Gastroesophageal sphincter (tissue), 4 donors: ENCODE results near the gene ANKRD33. TPM values are rescaled to one million over a fixed set of nuclear protein-coding genes. Genes with fewer than 3 reads are reported as not detected.

Source experiments
- ATAC-seq: fragments of 150-250 bp; one replicate; pipeline ENCODE4 v1.9.1; 2016; ENCODE audit warnings: mild to moderate bottlenecking, moderate library complexity
- H3K27ac ChIP-seq, 4 donors: fragments of 200-600 bp; sonication (generic) in 3 of 4; 1 replicate in 3 of 4; 2 replicates in 1 of 4; pipeline ENCODE4 v1.5.1; 2016 to 2019
- H3K27me3 ChIP-seq: fragments of 200-600 bp; sonication (generic); one replicate; pipeline ENCODE4 v1.5.1; 2019
- H3K36me3 ChIP-seq, 2 donors: fragments of 200-600 bp; sonication (generic); one replicate each; pipeline ENCODE4 v1.5.1; 2019; ENCODE audit warnings: control low read depth in 1 of 2
- H3K4me1 ChIP-seq, 3 donors: fragments of 200-600 bp; sonication (generic); 1 replicate in 2 of 3; 2 replicates in 1 of 3; pipeline ENCODE4 v1.5.1; 2016 to 2019; ENCODE audit warnings: control low read depth in 2 of 3
- H3K4me3 ChIP-seq, 2 donors: fragments of 200-600 bp; sonication (generic); one replicate each; pipeline ENCODE4 v1.5.1; 2019; ENCODE audit warnings: mild to moderate bottlenecking in 1 of 2, moderate library complexity in 1 of 2
- H3K9me3 ChIP-seq, 3 donors: fragments of 200-600 bp; sonication (generic); one replicate each; pipeline ENCODE4 v1.5.1; 2017 to 2019; ENCODE audit warnings: control low read depth in 2 of 3
- EP300 ChIP-seq: sonication (generic); formaldehyde crosslinking; IDR thresholded peaks from one replicate; pipeline ENCODE4 v1.6.1; 2017; ENCODE audit warnings: antibody characterized with exemption, mild to moderate bottlenecking
- POLR2A ChIP-seq, 2 donors: fragments of 450-650 bp; IDR thresholded peaks; one replicate each; pipeline ENCODE4 v1.6.1; 2017; ENCODE audit warnings: antibody characterized with exemption in 2 of 2, mild to moderate bottlenecking in 2 of 2, moderate library complexity in 1 of 2
- POLR2AphosphoS5 ChIP-seq: sonication (generic); formaldehyde crosslinking; IDR thresholded peaks from one replicate; pipeline ENCODE4 v1.6.1; 2017; ENCODE audit warnings: antibody characterized with exemption
- WGBS, 2 donors: methylation state at CpG; one replicate each; pipeline ENCODE4 v1.1.5; 2018; ENCODE audit warnings: low coverage in 1 of 2; 5-methylcytosine and 5-hydroxymethylcytosine counted together
- total RNA-seq, 4 donors: library from RNA; depleted of rRNA; stranded (reverse); fragments of >200 nt; gene quantifications; one replicate each; pipeline ENCODE4 v1.1.0, GENCODE V29; 2016
- TF ChIP-seq, protein P1 (sequence below), 4 experiments: fragments of 200-600 bp in 2 of 4; fragments of 450-650 bp in 2 of 4; sonication (generic) in 1 of 4; IDR thresholded peaks; one replicate each; pipeline ENCODE4 v1.5.1; 2017 to 2019; ENCODE audit warnings: antibody characterized with exemption in 4 of 4, mild to moderate bottlenecking in 2 of 4, moderate library complexity in 2 of 4

The ANKRD33 gene
- total RNA-seq, 4 donors from 2014 or later: not detected

DNA sequence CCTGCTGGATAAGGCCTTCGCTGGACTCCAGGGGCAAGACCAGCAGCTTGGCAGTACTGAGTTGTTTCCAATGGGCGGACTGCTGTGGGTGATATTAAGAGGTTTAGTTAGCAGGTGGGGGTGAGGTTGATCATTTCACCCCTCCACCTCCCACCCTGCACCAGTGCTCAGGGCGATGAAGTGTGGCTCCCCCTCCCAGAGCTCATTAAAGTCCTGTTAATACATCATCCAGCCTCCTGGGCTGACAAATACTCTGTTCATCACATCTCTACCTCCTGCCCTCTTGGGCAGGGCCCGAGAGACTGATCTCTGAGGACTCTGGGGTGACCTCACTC, 37.0 kb upstream of the ANKRD33 start:
- WGBS, 2 donors: no CpG with 5 or more reads among the region's 4 CpGs
- no peaks in the 10 kb centered on the region for H3K9me3 ChIP-seq
- no peak overlapping the region for H3K4me3 ChIP-seq
- H3K27me3 ChIP-seq: peaks cover 48% of the 10 kb centered on the region
- no peaks in the 10 kb centered on the region for H3K36me3 ChIP-seq
- TF ChIP-seq, protein P1, sequence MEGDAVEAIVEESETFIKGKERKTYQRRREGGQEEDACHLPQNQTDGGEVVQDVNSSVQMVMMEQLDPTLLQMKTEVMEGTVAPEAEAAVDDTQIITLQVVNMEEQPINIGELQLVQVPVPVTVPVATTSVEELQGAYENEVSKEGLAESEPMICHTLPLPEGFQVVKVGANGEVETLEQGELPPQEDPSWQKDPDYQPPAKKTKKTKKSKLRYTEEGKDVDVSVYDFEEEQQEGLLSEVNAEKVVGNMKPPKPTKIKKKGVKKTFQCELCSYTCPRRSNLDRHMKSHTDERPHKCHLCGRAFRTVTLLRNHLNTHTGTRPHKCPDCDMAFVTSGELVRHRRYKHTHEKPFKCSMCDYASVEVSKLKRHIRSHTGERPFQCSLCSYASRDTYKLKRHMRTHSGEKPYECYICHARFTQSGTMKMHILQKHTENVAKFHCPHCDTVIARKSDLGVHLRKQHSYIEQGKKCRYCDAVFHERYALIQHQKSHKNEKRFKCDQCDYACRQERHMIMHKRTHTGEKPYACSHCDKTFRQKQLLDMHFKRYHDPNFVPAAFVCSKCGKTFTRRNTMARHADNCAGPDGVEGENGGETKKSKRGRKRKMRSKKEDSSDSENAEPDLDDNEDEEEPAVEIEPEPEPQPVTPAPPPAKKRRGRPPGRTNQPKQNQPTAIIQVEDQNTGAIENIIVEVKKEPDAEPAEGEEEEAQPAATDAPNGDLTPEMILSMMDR (IDR thresholded peaks at IDR 0.05): no peak
- no peak for TF ChIP-seq POLR2AphosphoS5
- no peak for TF ChIP-seq EP300
- no peak for TF ChIP-seq POLR2A (IDR thresholded peaks at IDR 0.05)
- peaks cover 0 to 62% (median 19%) of the 10 kb centered on the region in 3 donors for H3K4me1 ChIP-seq
- H3K27ac ChIP-seq: peak overlapping the region in 1 of 4 donors; percentile 43
- no peak for ATAC-seq

DNA sequence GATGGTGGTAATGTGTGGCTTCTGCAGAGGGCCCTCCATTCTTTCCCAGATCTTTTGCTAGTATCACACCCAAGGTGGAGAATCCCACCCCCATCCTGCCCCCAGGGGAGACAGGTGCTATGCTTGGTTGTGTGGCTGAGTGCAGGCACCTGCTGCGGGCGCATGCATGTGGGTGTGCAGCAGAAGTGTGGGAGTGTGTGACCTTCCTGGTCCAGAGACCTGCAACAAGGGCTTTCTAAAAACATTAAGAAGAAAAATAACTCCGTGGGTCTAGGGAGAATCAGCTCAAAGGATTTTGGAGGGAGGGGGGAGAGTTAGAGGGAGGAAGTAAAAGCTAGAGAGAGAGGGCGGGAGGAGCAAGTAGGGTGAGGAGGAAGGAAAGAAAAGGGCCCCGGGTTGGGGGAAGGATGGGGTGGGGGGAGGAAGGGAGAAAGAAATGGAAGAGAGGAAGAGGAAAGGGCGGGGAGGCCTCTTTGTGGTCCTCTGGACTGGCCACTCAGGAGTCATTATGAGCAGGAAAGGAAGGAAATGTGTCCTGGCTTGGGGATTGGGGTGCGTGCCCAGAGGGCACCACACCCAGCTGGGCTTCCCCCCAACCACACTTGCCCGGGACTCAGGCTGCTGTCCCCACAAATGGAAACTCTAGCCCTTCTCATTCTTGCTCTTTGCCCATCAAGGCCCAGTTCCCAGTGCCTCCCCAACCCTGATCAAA, 36.3 kb upstream of the ANKRD33 start:
- no peak for TF ChIP-seq EP300
- no peak for TF ChIP-seq POLR2AphosphoS5
- TF ChIP-seq, protein P1 (IDR thresholded peaks at IDR 0.05): no peak
- no peak for TF ChIP-seq POLR2A (IDR thresholded peaks at IDR 0.05)
- WGBS, 2 donors: 51 to 55% methylated on average over 4 to 6 of the region's 8 CpGs
- no peak for ATAC-seq
- no peaks in the 10 kb centered on the region for H3K36me3 ChIP-seq
- no peaks in the 10 kb centered on the region for H3K9me3 ChIP-seq
- no peak overlapping the region for H3K4me3 ChIP-seq
- H3K4me1 ChIP-seq: peaks cover 0 to 61% (median 19%) of the 10 kb centered on the region in 3 donors
- H3K27me3 ChIP-seq: peaks cover 44% of the 10 kb centered on the region
- peak overlapping the region in 1 of 4 donors; percentile 43 for H3K27ac ChIP-seq

DNA sequence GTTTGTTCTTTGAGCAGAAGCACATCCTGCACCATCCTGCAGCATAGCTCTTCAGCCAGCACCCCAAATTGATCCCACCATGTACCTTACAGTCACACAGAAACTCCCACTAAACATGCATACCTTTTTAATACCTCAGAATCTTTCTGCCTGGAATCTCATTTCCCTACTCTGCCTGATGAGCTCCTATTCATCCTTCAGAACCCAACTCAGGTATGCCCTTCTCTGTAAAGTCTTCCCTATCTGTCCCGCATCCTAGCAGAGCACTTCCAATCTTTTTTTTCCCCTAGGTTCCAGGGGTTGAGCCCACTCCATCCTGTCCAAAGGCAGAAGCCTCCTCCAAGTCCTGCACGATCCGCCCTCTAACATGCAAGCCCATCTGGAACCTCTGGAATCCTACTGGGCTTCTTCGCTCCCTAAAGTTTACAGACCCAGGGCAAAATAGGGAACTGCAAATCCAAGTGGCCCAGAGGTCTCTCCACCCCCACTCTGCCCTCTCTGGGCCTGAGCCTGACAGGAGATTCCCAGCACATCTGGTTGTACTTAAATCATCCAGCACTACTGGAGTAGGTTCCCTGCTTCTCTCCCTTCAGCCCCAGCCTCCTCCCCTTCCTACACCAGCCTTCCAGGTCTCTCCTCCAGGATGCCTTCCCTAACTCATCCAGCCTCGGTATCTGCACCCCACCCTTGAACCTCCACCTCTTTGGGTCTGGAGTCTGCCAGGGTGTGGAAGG, 35.3 kb upstream of the ANKRD33 start:
- Histone ChIP-seq H3K9me3 (no peaks in the 10 kb centered on the region), H3K27ac (no peak overlapping the region), H3K36me3 (no peaks in the 10 kb centered on the region), H3K4me1 (peaks cover 0 to 51% (median 9%) of the 10 kb centered on the region in 3 donors), H3K4me3 (no peak overlapping the region), H3K27me3 (peaks cover 44% of the 10 kb centered on the region)
- TF ChIP-seq POLR2AphosphoS5: no peak
- TF ChIP-seq POLR2A (IDR thresholded peaks at IDR 0.05): no peak
- no peak for TF ChIP-seq EP300
- TF ChIP-seq, protein P1 (IDR thresholded peaks at IDR 0.05): no peak
- WGBS, 2 donors: 83 to 100% methylated on average over 2 to 5 of the region's 5 CpGs
- ATAC-seq: no peak

DNA sequence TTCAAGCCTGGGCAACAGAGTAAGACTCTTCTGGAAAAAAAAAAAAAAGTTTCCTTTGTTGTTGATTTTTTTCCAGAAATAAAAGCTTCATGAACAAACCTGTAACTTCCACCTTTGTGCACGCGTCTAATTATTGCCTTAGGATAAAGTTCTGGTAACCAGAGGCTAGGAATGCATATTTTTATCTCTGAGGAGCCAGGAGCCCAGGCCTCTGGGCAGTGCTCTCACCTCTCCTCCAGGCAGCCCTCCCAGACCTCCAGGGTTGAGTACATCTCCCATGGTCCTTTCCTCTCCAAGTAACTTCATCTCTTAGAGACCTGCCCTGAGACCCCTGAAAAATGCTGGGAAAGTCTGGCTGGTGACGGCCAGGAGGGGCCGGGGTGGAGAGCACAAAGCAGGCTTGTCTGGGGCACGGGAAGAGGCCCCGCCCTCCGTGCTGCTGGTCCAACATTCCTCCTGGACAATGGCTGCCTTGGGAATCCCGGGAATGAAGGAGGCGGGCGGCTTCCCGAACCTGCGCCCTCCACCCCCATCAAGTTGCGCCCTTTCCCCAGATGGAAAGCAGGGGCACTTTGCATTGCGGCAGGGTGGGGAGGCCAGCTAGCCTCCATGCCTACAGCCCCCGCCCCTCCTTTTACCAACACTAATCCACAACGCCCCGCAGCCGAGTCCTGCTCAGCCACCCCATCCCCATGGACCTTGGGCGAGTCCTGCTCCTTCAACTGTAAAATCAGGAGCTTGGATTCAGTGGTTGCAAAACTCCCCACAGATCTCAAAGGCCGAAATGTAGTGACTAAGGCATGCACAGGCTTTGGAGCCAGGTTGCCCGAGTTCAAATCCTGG, 32.1 kb upstream of the ANKRD33 start:
- Histone ChIP-seq H3K4me3 (peak overlapping the region in 1 of 2 donors; percentile 36), H3K27ac (peak overlapping the region in 1 of 4 donors; percentile 2), H3K36me3 (no peaks in the 10 kb centered on the region), H3K4me1 (peaks cover 0 to 25% (median 3%) of the 10 kb centered on the region in 3 donors), H3K27me3 (peaks cover 43% of the 10 kb centered on the region), H3K9me3 (no peaks in the 10 kb centered on the region)
- WGBS, 2 donors: 32 to 73% methylated on average over 2 of the region's 21 CpGs
- TF ChIP-seq POLR2A (IDR thresholded peaks at IDR 0.05) (no peak), POLR2AphosphoS5 (no peak), EP300 (no peak)
- TF ChIP-seq, protein P1 (IDR thresholded peaks at IDR 0.05): no peak
- ATAC-seq: peak; percentile 66
